ENCODE results near the gene DEAF1. TPM values are rescaled to one million over a fixed set of nuclear protein-coding genes. Genes with fewer than 3 reads are reported as not detected.

The DEAF1 gene
- total and polyA plus RNA-seq, 9 of the 15 experiments (the other 6 are each of a cell fraction or from before 2014, with no cell fraction given) = 2.0 to 69.1 (median 26.8) TPM

DNA sequence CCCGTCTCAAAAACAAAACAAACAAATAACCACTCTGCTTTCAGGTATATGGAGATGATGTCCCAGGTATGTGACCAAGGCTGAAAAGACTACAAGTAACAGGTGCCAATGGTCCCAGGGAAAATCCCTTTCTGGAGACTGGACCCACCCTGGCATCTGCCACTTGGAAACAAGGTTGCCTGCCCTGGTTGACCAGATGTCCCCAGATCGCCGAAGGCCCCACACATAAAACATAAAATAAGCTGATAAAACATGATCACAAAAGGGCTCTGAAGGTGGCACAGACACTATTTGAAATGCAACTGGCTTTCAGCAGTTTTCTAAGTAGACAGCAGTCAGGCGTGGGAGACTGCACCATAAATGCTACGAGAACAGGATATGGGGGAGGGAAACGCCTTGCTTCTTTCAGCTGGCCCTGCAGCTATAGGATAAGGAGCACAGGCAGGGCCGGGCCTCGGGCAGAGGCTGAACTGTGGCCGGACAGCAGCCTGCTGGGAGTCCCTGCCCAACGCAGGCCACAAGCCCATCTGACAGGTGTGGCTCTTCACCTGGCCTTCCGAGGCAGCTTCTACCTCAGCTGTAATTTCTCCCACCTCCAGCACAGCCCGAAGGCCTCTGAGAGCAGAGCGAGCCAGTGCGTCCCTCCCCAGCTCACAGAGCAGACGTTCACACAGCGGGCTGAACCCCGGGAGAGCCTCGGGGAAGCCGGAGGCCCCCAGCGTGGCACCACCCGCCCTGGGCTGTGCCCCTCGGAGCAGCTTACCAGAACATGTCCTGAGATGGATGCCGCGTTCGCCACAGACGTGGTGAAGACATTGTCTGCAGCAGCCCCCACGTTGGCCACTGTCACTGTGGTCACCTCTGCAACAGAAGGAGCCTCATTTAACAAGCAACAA lies 4.0 kb downstream of the DEAF1 start (continued):
- TF ChIP-seq POLR3A (IDR thresholded peaks at IDR 0.05; ENCODE audit: borderline replicate concordance, extremely low read depth, insufficient read depth, insufficient read length) = no peak
- no peak for TF ChIP-seq RHOXF2B (CRISPR knock-in tag; conservative IDR thresholded peaks at IDR 0.05)
- TF ChIP-seq PKNOX1 (IDR thresholded peaks at IDR 0.05) = 0 out of 2 replicates have a peak, but pooled peaks have one; percentile 5
- no peak for TF ChIP-seq MEF2A (IDR thresholded peaks at IDR 0.05; ENCODE audit: control insufficient read depth, low read depth, low read length)
- TF ChIP-seq HDAC2 (IDR thresholded peaks at IDR 0.05) = no peak
- no peak for TF ChIP-seq SRSF7 (optimal IDR thresholded peaks at IDR 0.05; ENCODE audit: low read depth, low read length)
- TF ChIP-seq ZBTB5 (IDR thresholded peaks at IDR 0.05) = no peak
- no peak for TF ChIP-seq SAFB (IDR thresholded peaks at IDR 0.05; ENCODE audit: borderline replicate concordance, low read depth, low read length)
- TF ChIP-seq SREBF2 (CRISPR knock-in tag; IDR thresholded peaks at IDR 0.05) = no peak
- TF ChIP-seq POLR2G (IDR thresholded peaks at IDR 0.05; ENCODE audit: low read depth, low read length) = 0 out of 2 replicates have a peak, but pooled peaks have one; percentile 32
- no peak for TF ChIP-seq POLR2H (tag; IDR thresholded peaks at IDR 0.05; ENCODE audit: low read depth)
- TF ChIP-seq ZNF830 (CRISPR knock-in tag; IDR thresholded peaks at IDR 0.05) = no peak
- TF ChIP-seq BDP1 (IDR thresholded peaks at IDR 0.05; ENCODE audit: insufficient read depth, insufficient read length) = no peak
- no peak for TF ChIP-seq KHSRP (IDR thresholded peaks at IDR 0.05)
- no peak for TF ChIP-seq SNAPC5 (CRISPR knock-in tag; IDR thresholded peaks at IDR 0.05)
- no peak for TF ChIP-seq TARDBP (IDR thresholded peaks at IDR 0.05)
- no peak for TF ChIP-seq FOXA3 (CRISPR knock-in tag; conservative IDR thresholded peaks at IDR 0.05 in 1 of 2, IDR thresholded peaks at IDR 0.05 in 1 of 2)
- TF ChIP-seq POLR2AphosphoS2 (IDR thresholded peaks at IDR 0.05; ENCODE audit: low read length) = no peak
- no peak for TF ChIP-seq ETS2 (tag; IDR thresholded peaks at IDR 0.05; ENCODE audit: borderline replicate concordance, poor library complexity, severe bottlenecking)
- TF ChIP-seq TAL1 (IDR thresholded peaks at IDR 0.05) = peak; percentile 69; the same call in 1 of the 2 replicates
- no peak for TF ChIP-seq ZNF324 (CRISPR knock-in tag; IDR thresholded peaks at IDR 0.05)
- no peak for TF ChIP-seq EP400 (IDR thresholded peaks at IDR 0.05)
